Osteoblast (primary cell): ENCODE data around the gene MPP3. TPM values are rescaled to one million over a fixed set of nuclear protein-coding genes. Genes with fewer than 3 reads are reported as not detected.
"Not testable (repeated sequence)": the region's sequence is repeated elsewhere in the genome, so short reads cannot be mapped to it uniquely, and the experiment has no call there.

ENCODE experiments used
- DNase-seq: peaks from one replicate; pipeline ENCODE4 v3.0.0; 2011; ENCODE audit warnings: low spot score, mixed read lengths; ENCODE audit not compliant: insufficient read length; ENCODE audit errors: missing footprints
- H2AFZ ChIP-seq: 2 replicates; pipeline ENCODE4 v1.6.0; 2011; ENCODE audit warnings: mild to moderate bottlenecking, low read length
- H3K27ac ChIP-seq: 2 replicates; pipeline ENCODE4 v1.5.1; 2011; ENCODE audit warnings: mild to moderate bottlenecking, low read depth, low read length, moderate library complexity
- H3K27me3 ChIP-seq: 2 replicates; pipeline ENCODE4 v1.6.0; 2012; ENCODE audit warnings: mild to moderate bottlenecking, control low read depth, inconsistent platforms, low read length, moderate library complexity; ENCODE audit not compliant: insufficient read depth
- H3K36me3 ChIP-seq: 2 replicates; pipeline ENCODE4 v1.5.1; 2011; ENCODE audit warnings: mild to moderate bottlenecking, low read length, control low read depth, moderate library complexity; ENCODE audit not compliant: insufficient read depth
- H3K4me1 ChIP-seq: 2 replicates; pipeline ENCODE4 v1.5.1; 2011; ENCODE audit warnings: mild to moderate bottlenecking, low read length, control low read depth, moderate library complexity; ENCODE audit not compliant: insufficient read depth
- H3K4me2 ChIP-seq: 2 replicates; pipeline ENCODE4 v1.6.0; 2011; ENCODE audit warnings: mild to moderate bottlenecking, low read length; ENCODE audit not compliant: insufficient read depth
- H3K4me3 ChIP-seq: fragments of 200-600 bp; sonication (generic); 3 replicates; pipeline ENCODE4 v1.5.1; 2012; ENCODE audit warnings: mild to moderate bottlenecking, low read length, inconsistent platforms; ENCODE audit not compliant: insufficient read depth
- H3K79me2 ChIP-seq: 2 replicates; pipeline ENCODE4 v1.6.0; 2012; ENCODE audit warnings: mild to moderate bottlenecking, low read length, control low read depth, inconsistent platforms; ENCODE audit not compliant: insufficient read depth
- H3K9me3 ChIP-seq: 2 replicates; pipeline ENCODE4 v1.5.1; 2011; ENCODE audit warnings: low read depth, low read length, control low read depth
- H4K20me1 ChIP-seq: 2 replicates; pipeline ENCODE4 v1.6.0; 2012; ENCODE audit warnings: mild to moderate bottlenecking, low read length, control low read depth; ENCODE audit not compliant: insufficient read depth
- CTCF ChIP-seq: IDR thresholded peaks from 2 replicates; pipeline ENCODE4 v1.5.1; 2011; ENCODE audit warnings: mild to moderate bottlenecking, low read depth, low read length, moderate library complexity; ENCODE audit errors: extremely low read depth
- total RNA-seq: library from RNA; depleted of rRNA; stranded (reverse); fragments of >200 nt; gene quantifications from 2 replicates; pipeline ENCODE4 v1.2.3, GENCODE V29; 2012

The MPP3 gene
- total RNA-seq, 1 donor: 6.2 TPM

- DNase-seq: no peak
- H4K20me1 ChIP-seq: no peaks in the 10 kb centered on the region
- no peaks in the 10 kb centered on the region for H3K4me1 ChIP-seq
- H3K27me3 ChIP-seq: peaks cover 25% of the 10 kb centered on the region
- H3K79me2 ChIP-seq: no peaks in the 10 kb centered on the region
- no peak for TF ChIP-seq CTCF
- H2AFZ ChIP-seq: no peak overlapping the region
- H3K27ac ChIP-seq: no peak overlapping the region
- H3K9me3 ChIP-seq: no peaks in the 10 kb centered on the region
- no peaks in the 10 kb centered on the region for H3K36me3 ChIP-seq
- no peak overlapping the region for H3K4me3 ChIP-seq
- H3K4me2 ChIP-seq: no peak overlapping the region
These were observed 40.9 kb upstream of the MPP3 start for GRCh38 chr17:43873815-43874214.

GRCh38 chr17:43873091-43873490 lies 40.1 kb upstream of the MPP3 start:
- no peak overlapping the region for H2AFZ ChIP-seq
- no peaks in the 10 kb centered on the region for H3K36me3 ChIP-seq
- no peak for TF ChIP-seq CTCF
- H3K4me2 ChIP-seq: no peak overlapping the region
- no peak overlapping the region for H3K27ac ChIP-seq
- no peak for DNase-seq
- H3K79me2 ChIP-seq: no peaks in the 10 kb centered on the region
- H4K20me1 ChIP-seq: no peaks in the 10 kb centered on the region
- H3K27me3 ChIP-seq: peaks cover 25% of the 10 kb centered on the region
- H3K4me3 ChIP-seq: no peak overlapping the region
- no peaks in the 10 kb centered on the region for H3K4me1 ChIP-seq
- H3K9me3 ChIP-seq: no peaks in the 10 kb centered on the region

GRCh38 chr17:43871946-43872690 lies 39.2 kb upstream of the MPP3 start:
- no peaks in the 10 kb centered on the region for H3K9me3 ChIP-seq
- no peaks in the 10 kb centered on the region for H3K36me3 ChIP-seq
- DNase-seq: no peak
- no peaks in the 10 kb centered on the region for H3K79me2 ChIP-seq
- H3K27me3 ChIP-seq: peaks cover 33% of the 10 kb centered on the region
- H3K4me1 ChIP-seq: no peaks in the 10 kb centered on the region
- H3K4me2 ChIP-seq: peak overlapping the region; percentile 76
- H3K4me3 ChIP-seq: peak overlapping the region; percentile 64
- peak overlapping the region; percentile 77 for H2AFZ ChIP-seq
- H3K27ac ChIP-seq: no peak overlapping the region
- H4K20me1 ChIP-seq: no peaks in the 10 kb centered on the region
- TF ChIP-seq CTCF: no peak

GRCh38 chr17:43869031-43869430 lies 36.1 kb upstream of the MPP3 start:
- not testable (repeated sequence) for H3K36me3 ChIP-seq, H3K9me3 ChIP-seq, H3K79me2 ChIP-seq, H3K4me1 ChIP-seq, H3K4me2 ChIP-seq, H3K4me3 ChIP-seq, H4K20me1 ChIP-seq, H2AFZ ChIP-seq, H3K27ac ChIP-seq, DNase-seq
- H3K27me3 ChIP-seq: peaks cover 39% of the 10 kb centered on the region
